HG03108 (cell line): Measurements from ENCODE around the gene MLH1.
"Not testable (repeated sequence)": the region's sequence is repeated elsewhere in the genome, so short reads cannot be mapped to it uniquely, and the experiment has no call there.

ENCODE experiments used
- ATAC-seq: cut with Tn5 transposase; IDR thresholded peaks from one replicate; pipeline ENCODE4 v1.9.1; 2021; ENCODE audit warnings: moderate library complexity; ENCODE audit not compliant: unreplicated experiment

Gene MLH1

DNA sequence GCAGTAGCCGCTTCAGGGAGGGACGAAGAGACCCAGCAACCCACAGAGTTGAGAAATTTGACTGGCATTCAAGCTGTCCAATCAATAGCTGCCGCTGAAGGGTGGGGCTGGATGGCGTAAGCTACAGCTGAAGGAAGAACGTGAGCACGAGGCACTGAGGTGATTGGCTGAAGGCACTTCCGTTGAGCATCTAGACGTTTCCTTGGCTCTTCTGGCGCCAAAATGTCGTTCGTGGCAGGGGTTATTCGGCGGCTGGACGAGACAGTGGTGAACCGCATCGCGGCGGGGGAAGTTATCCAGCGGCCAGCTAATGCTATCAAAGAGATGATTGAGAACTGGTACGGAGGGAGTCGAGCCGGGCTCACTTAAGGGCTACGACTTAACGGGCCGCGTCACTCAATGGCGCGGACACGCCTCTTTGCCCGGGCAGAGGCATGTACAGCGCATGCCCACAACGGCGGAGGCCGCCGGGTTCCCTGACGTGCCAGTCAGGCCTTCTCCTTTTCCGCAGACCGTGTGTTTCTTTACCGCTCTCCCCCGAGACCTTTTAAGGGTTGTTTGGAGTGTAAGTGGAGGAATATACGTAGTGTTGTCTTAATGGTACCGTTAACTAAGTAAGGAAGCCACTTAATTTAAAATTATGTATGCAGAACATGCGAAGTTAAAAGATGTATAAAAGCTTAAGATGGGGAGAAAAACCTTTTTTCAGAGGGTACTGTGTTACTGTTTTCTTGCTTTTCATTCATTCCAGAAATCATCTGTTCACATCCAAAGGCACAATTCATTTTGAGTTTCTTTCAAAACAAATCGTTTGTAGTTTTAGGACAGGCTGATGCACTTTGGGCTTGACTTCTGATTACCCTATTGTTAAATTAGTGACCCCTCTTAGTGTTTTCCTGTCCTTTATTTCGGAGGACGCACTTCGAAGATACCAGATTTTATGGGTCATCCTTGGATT, at the start of gene MLH1:
TSS of gene MLH1 (plus strand) at position 193 of the 958 bp plus-strand sequence. CDS start at position 223, 30 bp downstream.
- peak; percentile 92 for ATAC-seq

DNA sequence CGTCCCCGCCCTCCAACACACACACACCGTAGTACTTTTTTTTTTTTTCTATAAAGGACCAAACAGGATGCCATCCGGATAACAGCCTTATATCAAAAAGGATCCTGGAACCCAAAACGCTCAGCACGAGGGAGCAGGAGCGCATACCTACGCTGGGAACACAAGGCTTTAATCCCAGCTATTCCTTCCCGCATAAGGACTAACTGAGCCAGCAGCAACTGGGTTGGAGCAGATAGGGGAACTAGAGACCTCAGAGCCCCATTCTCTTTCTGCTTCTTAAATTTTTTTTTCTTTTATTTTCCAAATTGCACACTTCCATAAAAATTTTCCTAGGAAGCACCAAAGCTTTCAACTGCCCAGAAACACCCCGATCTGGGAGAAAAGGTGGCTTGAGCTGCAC, 49.7 kb upstream of the MLH1 start:
- ATAC-seq: no peak

DNA sequence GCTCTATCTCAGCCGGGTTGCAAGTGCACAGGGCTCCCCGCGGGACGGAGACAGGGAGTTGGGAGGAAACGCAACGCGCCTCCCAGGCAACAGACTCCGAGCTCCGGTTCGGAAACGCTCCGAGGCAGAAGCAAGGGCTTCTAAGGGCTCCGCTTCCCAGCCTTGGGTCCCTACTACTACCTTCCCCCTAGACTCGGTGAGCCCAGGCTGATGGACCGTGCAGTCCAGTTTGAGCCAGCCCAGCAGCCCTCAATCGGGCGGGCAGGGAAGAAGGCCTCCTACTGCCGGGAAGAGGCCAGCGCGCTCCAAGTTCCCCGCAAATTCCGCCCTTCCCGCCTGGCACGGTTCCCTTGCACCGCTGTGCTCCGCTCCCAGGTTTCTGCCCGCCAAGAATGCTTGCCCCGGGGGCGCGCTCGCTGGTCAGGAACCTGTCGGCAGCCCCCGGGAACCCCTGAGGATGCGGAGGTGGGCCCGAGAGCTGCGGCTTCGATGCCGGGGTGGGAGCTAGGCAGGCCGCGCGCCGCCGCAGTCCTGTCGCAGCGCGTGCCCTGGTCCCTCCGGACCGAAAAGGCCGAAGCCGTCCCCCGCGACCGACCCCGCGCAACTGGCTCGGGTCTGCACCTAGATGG, 49.2 kb upstream of the MLH1 start:
- ATAC-seq: peak; percentile 46

DNA sequence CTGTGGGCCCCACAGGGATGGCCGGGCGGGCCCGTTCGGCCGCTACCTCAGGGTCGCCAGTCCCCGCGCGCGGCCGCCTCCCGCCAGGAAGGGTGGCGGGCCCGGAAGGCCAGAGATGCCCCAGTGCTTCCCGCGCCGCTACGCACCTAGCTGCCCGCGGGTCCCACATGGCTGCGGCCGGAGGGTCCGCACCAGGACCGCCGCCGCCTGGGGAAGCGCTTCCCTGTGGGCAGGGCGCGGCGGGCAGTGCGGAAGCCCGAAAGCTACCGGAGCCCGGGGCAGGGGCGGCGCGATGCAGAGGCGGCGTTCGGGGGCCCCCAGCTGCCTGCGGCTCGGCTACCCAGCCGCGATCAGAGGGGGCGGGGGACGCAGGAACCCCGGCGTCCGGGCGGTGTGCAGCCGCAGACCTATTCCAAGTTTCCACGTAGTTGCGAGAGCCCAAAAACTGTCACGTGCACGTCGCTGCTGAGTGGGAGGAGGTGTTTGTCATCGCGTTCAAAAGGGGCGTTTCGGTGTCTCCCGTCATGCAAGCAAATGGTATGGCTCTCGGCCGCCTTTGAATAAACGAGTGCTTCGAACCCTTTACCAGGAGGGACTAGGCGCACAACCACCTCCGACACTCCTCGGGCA, 48.6 kb upstream of the MLH1 start, which contains the start of gene TRANK1:
TSS of gene TRANK1 (minus strand) at position 414 of the 630 bp plus-strand sequence. CDS start at position 169, 245 bp downstream.
- peak; percentile 52 for ATAC-seq

DNA sequence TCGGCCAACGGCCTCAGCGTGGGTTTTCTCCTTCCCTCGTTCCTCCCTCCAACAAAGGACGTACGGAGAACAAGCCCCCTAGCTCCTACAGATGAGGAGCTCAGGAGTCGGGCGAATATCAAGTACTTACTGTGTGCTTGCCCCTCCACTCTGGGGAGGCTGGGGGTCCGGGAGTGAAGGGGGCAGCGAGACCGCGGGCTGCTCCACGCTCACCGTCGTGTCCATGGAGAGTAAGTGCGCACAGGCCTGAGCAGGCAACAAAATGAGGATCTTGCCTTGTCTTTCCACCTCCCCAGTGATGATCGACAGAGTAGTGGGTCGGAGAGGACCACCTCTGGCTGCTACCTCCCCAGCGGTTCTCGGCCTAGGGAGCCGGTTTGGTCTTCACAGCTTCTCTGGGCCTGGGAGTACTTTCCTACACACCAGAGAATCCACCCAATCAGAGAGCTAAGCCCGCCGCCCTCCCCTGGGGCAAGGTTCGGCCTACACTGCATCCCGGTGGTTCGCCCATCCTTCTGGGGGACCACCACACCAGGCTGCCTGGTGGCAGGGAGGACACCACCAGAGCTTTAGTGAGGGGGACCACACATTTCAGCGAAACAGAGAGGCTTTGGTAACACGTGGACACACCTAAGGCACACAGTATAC, 47.9 kb upstream of the MLH1 start:
- no peak for ATAC-seq

DNA sequence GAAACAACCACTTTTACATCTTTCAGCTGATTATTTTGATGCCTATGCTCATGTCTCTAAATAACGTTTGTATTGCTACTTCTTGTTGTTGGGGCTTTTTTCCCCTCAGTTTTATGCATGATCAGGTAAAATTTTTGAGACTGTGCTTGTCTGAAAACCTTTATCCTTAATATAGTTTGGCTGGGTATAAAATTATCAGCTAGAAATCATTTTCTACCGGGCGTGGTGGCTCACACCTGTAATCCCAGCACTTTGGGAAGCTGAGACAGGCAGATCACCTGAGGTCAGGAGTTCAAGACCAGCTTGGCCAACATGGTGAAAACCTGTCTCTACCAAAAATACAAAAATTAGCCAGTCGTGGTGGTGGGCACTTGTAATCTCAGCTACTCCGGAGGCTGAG, 45.5 kb upstream of the MLH1 start:
- ATAC-seq: not testable (repeated sequence)

DNA sequence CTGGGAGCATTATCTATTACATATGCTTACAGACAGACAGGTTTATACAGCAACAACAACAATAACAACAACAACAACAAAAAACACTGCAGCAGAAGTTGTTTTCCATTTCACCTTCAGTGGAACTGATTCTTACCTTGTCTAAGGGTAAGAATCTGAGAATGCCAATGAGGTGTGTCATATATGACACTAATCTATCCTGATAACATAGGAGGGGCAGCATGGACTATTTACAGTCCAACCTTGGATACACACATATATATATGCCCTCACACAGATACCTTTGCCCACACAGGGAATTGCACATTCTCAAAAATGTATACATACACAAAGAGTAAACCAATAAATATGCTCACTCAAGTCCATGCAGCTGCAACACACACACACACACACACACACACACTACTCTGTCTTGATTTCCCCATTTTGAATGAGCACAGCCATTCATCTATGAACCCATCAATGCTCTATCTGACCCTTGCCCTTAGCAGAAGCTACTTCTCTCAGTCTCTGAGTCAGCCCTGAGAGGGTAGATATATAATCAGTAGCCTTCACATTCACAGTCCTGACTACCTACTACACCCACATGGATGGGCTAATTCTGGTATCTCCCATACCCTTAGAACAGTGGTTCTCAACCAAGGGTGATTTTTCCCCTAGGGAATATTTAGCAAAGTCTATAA, 38.7 kb upstream of the MLH1 start:
- no peak for ATAC-seq

DNA sequence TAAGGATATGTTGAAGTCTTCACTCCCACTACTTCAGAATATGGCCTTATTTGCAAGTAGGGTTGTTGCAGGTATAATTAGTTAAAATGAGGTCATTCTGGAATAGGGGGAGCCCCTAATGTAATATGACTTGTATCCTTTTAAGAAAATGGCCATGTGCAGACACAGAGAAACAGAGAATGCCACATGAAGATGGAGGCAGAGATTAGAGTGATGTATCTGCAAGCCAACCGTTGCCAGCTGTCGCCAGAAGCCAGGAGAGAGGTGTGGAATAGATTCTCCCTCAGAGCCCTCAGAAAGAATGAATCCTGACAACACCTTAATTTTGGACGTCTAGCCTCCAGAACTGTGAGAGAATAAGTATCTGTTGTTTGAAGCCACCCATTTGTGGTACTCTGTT, 37.2 kb upstream of the MLH1 start:
- ATAC-seq: no peak

DNA sequence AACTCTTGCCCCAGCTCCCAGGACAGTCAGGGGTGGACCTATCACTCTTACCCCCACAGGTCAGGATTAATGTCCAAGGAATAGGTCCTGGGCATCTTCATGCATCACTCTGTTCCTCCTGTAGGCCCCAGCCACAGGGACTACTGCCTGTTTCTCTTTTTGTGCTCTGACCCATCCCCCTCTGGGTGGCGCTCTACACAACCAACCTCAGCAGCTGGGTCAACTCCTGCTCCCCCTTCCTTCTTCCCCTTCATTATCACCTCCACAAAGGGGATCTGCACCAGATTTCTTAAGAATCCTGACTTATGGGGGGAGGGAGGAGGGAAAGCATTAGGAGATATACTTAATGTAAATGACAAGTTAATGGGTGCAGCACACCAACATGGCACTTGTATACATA, 36.3 kb upstream of the MLH1 start:
- ATAC-seq: no peak

DNA sequence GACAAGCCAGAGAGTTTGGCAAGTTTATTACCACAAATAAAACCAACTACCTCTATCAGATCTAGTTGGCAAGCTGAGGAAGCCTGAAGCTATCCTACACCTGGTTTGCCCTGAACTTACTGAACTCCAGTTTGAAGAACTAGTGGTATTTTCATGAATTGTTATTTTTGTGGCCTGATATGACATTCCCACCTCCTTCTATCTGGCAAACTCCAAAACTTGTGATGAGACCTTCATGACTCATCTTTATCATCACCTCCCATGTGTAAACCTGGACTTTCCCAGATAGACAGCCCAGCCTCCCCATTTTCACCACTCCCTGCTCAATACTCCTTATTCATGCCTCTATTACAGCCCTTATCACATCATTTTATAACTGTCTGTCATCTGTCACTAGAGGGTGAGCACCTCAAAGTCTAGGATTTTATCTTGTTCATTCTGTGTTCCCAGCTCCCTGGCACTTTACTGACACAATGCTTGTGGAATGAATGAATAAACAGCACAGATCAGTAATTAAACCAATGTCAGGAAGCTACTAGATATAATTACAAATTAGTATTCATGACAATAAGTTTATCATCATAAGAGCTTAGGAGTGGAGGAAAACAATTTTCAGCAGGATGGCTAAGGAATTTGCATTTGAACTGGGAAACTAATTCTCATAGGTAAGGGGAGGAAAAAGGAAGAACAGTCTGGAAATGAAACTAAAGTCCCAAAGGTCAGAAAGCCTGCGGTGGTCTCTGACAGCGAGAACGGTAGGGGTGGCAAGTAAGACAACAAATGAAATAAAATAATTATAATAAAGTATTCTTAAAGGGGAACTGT, 35.2 kb upstream of the MLH1 start:
- ATAC-seq: no peak

DNA sequence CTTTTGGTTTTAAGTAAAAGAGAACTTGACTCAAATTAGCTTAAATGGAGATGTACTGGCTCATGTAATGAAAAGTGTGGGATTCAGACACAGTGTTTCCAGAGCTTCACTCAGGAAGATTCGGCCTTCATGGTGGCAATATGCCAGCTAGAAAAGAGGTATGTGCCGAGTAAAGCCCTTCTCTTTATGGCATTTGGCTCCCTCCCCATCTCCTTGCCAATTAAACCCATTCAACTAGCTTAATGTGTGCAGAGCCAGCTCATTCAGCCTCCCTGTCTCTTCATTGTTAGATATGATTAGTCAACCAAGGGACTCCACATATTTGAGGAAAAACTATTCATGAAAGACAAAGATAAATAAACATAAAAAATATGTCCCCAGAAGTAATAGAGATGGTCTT, 33.5 kb upstream of the MLH1 start:
- ATAC-seq: no peak

DNA sequence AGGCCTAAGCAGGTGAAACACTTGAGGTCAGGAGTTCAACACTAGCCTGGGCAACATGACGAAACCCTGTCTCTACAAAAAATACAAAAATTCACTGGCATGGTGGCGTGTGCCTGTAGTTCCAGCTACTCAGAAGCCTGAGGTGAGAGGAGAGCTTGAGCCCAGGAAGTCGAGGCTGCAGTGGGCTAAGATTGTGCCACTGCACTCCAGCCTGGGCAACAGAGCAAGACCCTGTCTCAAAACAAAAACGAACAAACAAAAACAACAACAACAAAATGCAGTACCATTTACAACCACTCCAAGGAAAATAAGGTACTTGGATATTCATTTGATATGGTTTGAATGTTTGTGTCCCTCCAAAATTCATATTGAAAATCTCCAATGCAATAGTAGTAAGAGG, 32.8 kb upstream of the MLH1 start:
- no peak for ATAC-seq

DNA sequence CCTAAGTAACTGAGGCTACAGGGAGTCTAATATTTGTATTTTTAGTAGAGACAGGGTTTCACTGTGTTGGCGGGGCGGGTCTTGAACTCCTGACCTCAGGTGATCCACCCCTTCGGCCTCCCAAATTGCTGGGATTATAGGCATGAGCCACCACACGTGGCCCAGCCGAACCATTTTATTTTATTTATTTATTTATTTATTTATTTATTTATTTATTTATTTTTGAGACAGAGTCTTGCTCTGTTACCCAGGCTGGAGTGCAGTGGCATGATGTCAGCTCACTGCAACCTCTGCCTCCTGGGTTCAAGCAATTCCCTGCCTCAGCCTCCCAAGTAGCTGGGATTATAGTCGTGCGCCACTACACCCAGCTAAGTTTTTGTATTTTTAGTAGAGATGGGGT, 30.3 kb upstream of the MLH1 start:
- not testable (repeated sequence) for ATAC-seq

DNA sequence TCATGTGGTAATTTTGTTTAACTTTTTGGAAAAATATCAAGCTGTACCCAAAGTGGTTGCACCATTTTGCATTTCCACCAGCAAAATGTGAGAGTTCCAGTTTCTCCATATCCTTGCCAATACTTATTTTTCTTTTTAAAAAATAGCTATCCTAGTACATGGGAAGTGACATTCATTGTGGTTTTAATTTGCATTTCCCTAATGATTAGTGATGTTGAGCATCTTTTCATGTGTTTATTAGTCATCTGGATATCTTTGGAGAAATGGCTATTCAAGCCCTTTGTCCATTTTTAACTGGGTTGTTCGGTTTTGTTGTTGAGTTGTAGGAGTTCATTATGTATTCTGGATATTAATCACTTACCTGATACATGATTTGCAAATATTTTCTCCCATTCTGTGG, 29.0 kb upstream of the MLH1 start:
- no peak for ATAC-seq

DNA sequence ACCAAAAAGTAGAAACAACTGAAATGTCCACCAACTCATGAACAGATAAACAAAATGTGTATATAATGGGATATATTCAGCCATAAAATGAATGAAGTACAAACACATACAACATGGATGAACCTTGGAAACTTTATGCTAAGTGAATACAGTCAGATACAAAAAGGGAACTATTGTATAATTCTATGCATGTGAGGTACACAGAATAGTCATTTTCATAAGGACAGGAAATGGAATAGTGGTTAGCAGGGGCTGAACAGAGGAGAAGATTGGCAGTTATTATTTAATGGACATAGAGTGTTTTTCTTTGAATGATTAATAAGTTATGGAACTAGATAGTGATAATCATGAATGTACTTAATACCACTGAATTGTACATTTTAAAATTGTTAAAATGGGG, 28.5 kb upstream of the MLH1 start:
- ATAC-seq: no peak

DNA sequence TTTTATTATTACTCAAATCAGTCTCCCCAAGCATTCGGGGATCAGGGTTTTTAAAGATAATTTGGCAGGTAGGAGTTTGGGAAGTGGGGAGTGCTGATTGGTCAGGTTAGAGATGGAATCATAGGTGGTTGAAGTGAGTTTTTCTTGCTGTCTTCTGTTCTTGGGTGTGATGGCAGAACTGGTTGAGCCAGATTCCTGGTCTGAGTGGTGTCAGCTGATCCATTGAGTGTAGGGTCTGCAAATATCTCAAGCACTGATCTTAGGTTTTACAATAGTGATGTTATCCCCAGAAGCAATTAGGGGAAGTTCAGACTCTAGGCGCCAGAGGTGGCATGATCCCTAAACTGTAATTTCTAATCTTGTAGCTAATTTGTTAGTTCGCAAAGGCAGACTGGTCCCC, 27.9 kb upstream of the MLH1 start:
- ATAC-seq: no peak

DNA sequence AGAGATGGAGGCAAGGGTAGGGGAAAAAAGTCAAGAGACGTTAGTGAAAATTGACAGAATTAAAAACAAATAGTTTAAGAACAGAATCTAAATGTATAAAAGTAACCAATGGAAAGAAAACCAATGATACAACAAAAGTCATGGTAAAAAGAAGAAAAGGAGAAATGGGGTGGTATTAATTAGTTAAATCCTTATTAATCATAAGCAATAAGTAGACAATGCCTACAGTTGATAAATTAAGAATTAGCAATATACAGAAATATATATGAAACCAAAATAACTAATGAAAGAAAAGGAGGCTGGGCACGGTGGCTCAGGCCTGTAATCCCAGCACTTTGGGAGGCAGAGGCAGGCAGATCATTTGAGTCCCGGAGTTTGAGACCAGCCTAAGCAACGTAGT, 24.2 kb upstream of the MLH1 start:
- no peak for ATAC-seq

DNA sequence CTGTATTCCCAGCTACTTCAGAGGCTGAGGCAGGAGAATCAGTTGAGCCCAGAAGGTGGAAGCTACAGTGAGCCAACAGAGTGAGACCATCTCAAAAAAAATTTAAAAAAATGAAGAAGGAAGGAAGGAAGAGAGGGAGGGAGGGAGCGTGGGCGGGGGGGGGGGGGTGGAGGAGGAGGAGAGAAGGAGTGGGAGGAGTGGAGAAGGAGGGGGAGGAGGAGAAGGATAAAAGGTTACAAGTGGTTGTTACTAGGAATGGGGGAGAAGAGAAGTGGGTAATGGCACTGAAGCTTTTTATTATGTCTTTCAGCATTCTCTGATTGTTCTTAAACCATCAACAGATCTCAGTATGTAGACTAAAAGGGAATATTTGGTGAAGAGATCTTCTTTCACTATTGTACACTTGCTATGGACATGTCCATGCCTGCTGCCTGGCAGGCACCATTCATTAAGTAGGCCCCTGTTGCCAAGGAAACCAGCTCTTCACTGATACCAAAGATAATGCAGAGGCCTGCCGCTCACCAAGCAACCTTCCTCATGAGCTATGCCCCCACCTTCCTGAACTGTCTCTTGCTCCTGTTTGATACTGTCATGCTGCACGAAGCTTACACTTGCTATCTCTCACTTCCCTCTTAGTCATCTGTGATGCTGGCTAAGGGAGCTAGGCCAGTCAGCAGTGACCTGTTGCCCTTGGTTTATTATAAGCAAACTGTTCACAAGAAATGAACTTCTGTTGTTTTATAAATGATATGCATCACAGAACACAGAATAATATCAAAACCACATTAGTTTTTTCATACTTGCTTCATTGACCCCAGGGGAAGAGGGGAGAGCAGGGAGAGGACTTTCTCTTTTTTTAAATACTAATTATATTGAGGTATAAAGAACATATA, 23.5 kb upstream of the MLH1 start:
- ATAC-seq: peak; percentile 99

DNA sequence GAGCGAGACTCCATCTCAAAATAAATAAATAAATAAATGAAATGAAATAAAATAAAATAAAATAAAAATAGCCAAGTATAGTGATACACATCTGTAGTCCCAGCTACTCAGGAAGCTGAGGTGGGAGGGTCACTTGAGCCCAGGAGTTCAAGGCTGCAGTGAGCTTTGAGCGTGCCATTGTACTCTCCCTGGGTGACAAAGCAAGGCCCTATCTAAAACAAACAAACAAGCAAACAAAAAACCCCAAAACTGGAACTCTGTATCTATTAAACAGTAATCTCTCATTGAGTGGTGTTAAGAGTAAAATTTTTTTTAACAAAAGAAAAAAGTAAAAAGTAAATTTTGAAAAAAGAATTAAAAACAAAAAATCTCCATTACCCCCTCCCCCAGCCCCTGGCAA, 21.2 kb upstream of the MLH1 start:
- no peak for ATAC-seq
